Measurements from ENCODE around the gene CPAMD8. TPM values are rescaled to one million over a fixed set of nuclear protein-coding genes. Genes with fewer than 3 reads are reported as not detected.

CPAMD8 gene
- total and polyA plus RNA-seq, 2 of the 8 experiments (the other 6 are each of a cell fraction or from before 2014, with no cell fraction given) = 6.1 to 9.2 TPM

- TF ChIP-seq E2F6 (IDR thresholded peaks at IDR 0.05) (no peak), TEAD4 (IDR thresholded peaks at IDR 0.05; ENCODE audit: low read depth, low read length) (no peak), TAF1 (IDR thresholded peaks at IDR 0.05; ENCODE audit: low read depth, low read length) (no peak), HDAC2 (IDR thresholded peaks at IDR 0.05; ENCODE audit: borderline replicate concordance in 1 of 2, low read depth in 2 of 2, low read length in 2 of 2) (no peak), JUND (IDR thresholded peaks at IDR 0.05; ENCODE audit: low read length) (no peak)
Observed at GRCh38 chr19:16867211-16867610, 159.4 kb downstream of the CPAMD8 start (continued).

All from H1 (cell line).